NCI-H1105 (cell line): ENCODE measurements around the gene SNX13.

ENCODE experiments used
- DNase-seq: peaks from one replicate; lab custom pipeline; 2025; lab: John Stamatoyannopoulos, UW

Gene SNX13

DNA sequence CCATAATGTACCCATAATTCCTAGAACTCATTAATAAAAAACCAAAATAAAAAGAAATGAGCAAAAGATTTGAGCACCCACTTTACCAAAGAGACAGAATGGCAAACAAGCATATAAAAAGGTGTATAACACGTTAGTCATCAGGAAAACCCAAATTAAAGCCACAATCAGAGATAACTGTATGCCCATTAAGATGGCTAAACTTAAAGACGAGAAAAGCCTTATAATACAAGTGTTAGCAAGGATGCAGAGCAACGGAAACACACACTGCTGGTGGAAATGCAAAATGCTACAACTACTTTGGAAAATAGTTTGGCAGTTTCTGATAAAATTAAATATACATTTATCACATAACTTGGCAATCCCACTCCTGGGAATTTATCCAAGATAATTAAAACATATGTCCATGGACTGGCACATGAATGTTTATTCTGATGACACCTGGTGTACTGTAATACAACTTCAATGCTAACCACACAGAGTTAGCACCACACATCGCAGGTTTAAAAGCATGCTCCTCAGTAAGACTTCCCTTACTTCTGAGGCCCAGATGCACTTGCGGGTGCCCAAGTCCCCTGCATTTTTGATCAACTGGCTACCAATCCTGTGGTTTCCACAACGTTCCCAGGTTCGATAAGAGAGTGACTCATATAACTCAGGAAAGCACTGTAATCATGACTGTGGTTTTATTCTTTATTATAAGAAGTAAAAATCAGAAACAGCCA is 158.6 kb downstream of the SNX13 start:
- no peak for DNase-seq

DNA sequence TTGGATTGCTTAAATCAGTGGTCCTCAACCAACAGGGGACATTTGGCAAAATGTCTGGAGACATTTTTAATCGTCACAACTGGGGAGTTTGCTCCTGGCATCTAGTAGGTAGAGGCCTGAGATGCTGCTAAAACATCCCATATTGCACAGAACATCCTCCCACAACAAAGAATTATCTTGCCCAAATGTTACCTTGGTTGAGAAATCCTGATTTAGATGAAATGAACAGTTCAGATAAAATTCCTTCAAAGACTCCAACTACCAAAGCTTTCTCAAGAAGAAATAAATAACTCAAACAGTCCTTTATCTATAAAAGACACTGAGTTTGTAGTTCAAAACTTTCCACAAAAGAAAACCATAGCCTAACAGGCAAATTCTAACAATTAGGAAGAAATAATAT is 160.9 kb downstream of the SNX13 start:
- no peak for DNase-seq

DNA sequence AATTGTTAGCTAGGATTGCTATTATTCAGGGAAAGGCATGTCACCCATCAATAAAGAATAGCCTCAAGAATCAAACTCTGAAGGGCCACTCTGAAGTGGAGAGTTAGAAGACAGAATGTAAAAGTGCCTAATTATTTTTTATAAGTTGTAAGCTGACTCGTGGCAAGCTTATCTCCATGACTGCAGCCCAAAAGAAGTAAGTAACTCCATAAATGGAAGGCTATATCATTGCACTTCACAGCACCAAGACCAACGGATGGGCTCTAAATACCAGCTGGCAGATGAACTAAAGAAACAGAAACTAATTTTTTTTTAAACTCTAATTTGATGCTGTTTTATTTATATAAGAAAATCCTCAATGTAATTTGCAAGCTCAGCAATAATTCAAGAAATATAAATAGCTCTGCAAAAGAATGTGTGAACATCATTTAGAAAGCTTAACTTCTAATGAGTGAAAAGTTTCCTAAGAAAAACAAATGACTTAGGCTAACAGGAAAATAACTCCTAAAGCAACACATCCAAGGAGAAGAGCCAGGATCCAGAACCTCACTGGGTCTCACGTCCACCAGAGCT is 165.5 kb downstream of the SNX13 start:
- no peak for DNase-seq

DNA sequence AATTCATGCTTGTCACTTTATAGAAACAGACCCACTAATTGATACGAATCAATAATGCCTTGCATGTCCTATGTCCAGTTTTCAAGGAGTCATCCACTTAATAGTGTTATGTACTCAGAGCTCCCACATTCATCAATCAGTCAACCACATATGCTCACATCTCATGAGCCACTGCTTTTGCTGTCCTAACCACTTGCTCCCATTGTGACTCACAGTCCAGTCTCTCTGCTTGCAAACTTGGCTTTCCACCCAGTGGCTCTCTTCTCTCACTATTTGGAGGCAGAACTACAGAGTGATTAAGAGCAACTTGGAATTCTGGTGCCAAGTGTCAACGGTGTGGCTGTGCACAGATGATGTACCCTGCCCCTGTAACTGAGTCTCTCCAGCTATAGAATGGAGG is 166.0 kb downstream of the SNX13 start:
- no peak for DNase-seq

DNA sequence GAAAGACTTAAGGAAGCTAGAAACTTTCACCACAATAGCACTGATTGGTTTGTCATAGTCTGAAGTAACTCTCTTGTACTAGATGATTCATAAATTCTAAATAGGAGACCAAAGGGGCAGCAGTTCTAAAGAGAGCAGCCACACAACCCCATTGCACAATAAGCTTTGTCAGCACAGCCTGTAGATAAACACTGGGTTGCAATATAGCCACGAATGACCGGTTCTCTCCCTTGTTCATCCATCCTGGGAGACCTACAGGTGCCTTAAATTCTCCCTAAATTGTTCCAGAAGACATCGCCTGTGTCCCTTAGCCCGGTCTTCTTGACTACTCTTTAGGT is 167.0 kb downstream of the SNX13 start:
- DNase-seq = no peak

DNA sequence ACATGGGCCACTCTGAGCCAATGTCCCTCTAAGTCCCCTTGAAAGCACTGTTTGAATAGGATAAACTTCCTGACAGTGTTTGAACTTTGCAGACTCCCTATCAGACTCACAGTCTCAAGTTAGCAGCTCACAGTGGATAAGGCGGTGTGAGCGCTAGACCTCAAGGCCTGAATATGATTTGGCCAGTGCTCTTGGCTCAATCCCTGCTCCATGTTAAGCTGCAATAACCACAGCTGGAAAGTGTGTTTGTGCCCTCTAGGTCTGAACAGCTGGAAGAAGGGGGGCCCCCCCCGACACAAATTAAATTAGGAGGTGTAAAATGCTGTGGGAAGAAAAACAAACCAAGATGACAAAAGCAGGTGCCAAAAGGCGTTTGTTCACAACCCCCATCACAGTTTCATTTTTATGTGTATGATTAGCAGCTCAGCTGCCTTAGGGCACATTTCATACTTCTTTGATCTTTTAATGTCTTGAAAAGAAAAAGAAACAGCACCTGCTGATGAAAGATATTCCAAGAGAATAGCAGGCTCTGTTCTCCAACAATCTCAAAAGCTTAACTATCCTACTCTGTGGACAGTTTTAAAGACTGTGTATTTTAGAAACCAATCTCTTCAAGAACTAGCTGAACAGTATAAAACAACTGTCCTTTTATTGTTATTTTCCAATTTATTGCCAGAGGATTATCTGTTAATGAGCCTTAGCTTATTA is 167.6 kb downstream of the SNX13 start:
- no peak for DNase-seq

DNA sequence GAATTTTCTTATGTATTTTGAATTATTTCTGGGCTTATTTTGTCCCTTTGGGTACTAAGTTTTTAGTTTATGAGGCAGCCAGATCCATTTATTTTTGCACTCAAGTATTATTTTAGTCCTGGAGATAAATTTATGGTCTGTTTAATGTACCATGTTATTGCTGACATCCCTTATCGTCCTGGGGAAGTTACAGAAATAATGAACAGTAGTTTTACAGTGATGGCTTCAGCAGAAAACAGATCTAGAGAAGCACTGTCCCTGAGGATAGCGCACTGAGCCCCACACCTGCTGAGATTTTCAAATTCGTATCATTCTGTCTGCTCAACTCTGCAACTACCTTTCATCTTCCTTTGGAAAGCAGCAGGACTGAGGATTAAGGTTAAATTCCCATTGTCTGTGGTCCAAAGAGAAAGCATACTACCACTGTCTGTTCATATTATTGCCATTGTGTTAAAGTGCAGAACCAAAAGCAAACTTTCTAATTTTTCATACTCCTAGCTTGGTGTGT is 168.3 kb downstream of the SNX13 start:
- no peak for DNase-seq

DNA sequence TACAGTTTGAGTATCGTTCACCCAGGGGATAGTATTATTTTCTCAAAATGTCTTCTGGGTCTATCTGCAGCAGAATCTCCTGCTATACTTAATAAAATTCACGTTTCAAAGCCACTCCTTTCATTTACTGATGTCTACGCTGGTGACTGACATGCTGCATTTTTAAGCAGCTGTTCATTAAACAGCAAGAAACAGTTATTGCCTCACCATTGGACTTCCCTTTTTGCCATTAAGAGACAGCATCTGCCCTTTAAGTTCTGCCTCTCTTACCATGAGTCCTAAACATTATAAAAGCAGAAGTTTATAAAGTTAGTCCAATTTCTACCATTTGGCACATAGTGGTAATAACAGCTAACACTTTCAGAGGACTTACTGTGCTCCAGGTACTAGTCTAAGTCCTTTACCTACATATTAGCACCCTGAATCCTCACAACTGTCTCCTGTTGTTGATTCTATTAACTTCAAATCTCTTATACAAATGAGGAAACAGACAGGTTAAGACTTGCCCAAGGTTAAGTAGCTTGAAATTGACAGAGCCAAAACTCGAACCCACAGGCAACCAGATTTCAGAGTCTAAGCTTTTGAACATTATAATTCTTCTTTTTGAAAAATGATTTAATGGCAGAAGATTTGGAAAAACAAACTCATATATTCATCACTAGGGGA is 169.5 kb downstream of the SNX13 start:
- DNase-seq = peak; percentile 17

DNA sequence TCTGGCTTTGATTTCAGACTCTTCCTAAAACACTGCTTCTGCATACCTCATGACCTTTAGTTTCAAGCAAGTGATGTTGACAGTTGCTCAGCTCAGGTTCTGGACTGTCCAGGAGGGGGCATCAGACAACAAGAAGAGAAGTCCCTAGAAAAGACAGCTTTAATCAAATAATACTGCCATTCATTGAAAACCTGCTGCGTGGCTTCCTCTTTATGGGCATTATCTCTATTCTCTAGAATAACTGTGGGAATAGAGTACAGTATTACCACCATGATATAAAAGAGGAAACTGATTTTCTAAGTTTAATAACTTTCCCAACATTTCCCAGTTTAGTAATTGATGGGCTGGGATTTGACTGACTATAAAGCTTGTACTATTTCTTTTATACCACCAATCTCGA is 170.4 kb downstream of the SNX13 start:
- peak; percentile 59 for DNase-seq

DNA sequence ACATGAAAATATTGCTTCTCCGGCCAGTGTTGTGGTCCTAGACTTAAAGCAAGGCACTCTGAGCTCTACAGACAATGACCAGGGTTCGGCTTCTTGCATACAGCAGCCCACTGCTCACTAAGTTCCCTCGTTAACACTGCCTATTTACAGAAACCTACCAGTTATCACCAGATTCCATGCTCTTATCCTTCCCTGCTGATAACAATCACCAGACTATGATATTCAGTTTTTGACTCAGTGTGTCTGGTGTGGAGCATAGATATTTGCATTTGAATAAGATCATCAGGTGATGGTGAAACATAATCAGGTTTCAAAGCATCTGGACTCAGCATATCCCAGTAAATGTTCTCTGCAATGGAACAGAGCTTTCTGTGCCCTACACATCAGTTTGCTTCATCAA is 182.3 kb downstream of the SNX13 start:
- DNase-seq = no peak

DNA sequence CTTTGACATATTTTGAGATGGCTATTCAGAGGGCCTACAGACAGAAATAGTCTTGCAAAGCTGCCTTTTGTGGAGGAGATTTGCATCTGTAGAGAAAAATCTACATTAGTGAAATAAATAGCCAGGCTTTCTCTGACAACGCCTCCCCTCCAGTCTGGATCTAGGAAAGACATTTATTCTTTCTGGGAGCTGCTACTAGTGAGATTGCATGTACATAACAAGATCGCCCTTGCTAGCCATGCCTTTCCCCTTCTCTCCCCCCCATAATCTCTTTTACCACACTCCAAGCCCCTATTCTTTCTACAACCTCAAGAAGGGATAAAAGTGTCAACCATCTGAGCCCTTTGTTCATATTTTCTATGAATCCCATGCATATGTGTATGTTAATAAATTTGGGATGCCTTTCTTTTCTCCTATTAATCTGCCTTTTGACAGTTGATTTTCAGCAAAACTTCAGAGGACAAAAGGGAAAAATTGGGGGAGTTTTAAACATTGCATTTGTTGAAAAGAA is 194.2 kb downstream of the SNX13 start:
- DNase-seq = no peak

DNA sequence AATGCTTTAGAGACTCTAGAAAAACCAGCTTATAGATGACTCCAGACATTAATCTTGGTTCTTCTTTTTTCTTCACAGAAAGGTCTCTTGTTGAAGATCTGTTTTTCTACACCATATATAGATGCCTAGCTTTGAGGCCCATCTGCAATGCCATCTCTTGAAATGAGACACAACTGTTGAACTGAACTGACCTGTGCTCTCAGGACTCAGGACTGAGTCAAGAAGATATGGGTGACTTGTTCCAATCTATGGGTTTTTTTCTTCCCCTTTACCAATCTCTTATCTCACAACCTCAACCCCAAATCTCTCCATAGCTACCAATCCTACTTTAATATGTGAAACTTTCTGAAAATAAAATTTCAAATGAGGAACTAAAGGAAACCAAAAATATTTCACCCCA is 194.7 kb downstream of the SNX13 start:
- no peak for DNase-seq

DNA sequence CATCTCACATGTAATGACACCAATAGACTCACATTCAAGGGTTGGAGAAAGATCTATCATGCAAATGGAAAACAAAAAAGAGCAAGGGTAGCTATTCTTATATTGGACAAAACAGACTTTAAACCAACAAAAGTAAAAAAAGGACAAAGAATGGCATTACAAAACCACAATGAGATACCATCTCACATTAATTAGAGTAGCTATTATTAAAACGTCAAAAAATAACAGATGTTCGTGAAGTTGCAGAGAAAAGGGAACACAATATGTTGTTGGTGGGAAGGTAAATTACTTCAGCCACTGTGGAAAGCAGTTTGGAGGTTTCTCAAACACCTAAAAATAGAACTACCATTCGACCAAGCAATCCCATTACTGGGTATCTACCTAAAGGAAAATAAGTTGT is 197.0 kb downstream of the SNX13 start:
- no peak for DNase-seq

DNA sequence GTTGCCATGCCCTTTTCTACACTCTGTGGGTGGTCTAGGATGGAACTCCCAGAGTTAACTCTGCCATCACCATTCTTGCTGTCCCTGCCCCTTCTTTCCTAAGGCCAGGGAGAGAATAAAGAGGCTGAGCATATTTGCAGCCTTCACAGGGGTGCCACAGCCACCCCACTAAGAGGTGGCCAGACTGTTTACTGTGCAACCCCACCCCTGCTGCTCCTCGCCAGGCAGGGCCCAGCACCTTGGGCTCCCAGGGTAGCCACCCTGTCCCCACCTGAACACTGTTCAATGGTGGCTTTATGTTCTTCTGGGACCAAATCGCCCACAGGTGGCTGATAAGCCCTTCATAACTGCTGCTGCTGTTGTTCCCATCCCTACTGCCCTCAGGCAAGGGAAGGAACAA is 198.9 kb downstream of the SNX13 start:
- no peak for DNase-seq
